ENCODE measurements around the gene ZNF566.

Gene ZNF566

GRCh38 chr19:36489118-36489919, at the start of gene ZNF566:
ZNF566 (minus strand) TSS chr19:36489561; CDS start chr19:36476557, 13,004 bp downstream.
- Histone ChIP-seq H3F3A (ENCODE audit: insufficient read depth, low read length) (0 out of 2 replicates have a peak, but pooled peaks cover 6% of the 10 kb centered on the region), H3K4me3 (ENCODE audit: low read depth, low read length, poor library complexity, severe bottlenecking) (peak within 1 kb of the TSS; percentile 71), H4K20me1 (ENCODE audit: insufficient read depth, low read length) (no peaks in the 10 kb centered on the region), H2AFZ (ENCODE audit: low read length) (0 out of 2 replicates have a peak within 1 kb of the TSS, but pooled peaks have one; percentile 37), H3K4me1 (ENCODE audit: insufficient read depth, low read length, severe bottlenecking) (peaks cover 30% of the 10 kb centered on the region), H3K36me3 (ENCODE audit: insufficient read depth, low read length) (peaks cover 7% of the 10 kb centered on the region; the same call in 1 of the 2 replicates), H3K9me2 (ENCODE audit: low read depth, low read length) (no peaks in the 10 kb centered on the region), H3K9me3 (ENCODE audit: low read length) (no peaks in the 10 kb centered on the region), H3K79me2 (ENCODE audit: insufficient read depth, low read length) (peaks cover 7% of the 10 kb centered on the region; the same call in 1 of the 2 replicates), H3K27ac (ENCODE audit: low read depth, low read length, poor library complexity, severe bottlenecking) (peak within 1 kb of the TSS; percentile 89), H3K27me3 (ENCODE audit: insufficient read depth, low read length) (no peaks in the 10 kb centered on the region), H3K9ac (ENCODE audit: low read length) (peak within 1 kb of the TSS; percentile 83), H3K4me2 (ENCODE audit: low read length) (peak within 1 kb of the TSS; percentile 66)
- TF ChIP-seq EZH2 (IDR thresholded peaks at IDR 0.05; ENCODE audit: borderline replicate concordance, low read length) (no peak), CTCF (IDR thresholded peaks at IDR 0.05; ENCODE audit: low read length) (no peak)

DNA sequence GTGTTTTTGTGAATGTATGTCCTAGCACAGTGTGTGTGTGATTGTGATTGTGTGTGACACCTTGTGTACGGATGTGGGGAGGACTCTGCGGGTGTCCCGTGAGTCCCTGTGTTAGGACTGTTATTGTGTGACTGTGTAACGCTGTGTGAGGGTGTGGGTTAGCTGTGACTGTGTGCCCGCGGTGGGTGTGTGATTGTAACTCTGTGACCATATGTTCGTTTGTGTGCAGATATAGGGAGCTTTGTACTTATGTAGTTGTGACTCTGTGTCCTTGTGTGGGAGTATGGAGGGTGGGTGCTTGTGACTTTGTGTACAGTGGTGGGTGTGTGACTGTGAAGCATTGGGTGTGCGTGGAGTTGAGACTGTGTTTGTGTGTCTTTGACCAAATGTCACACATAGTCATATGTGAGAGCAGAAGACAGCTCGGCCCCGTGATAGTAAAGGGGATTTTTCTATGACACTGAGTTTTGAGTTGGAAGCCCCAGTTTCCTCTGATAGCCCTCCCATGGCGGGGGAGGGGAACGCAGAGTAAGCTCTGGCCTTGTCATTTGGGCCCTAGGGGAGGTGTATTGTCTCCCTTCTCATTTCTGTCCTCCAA, 39.7 kb upstream of the ZNF566 start:
- peaks cover 39% of the 10 kb centered on the region for H3K36me3 ChIP-seq (ENCODE audit: insufficient read depth, low read length)
- H3K9me2 ChIP-seq (ENCODE audit: low read depth, low read length) = no peaks in the 10 kb centered on the region
- H3K27me3 ChIP-seq (ENCODE audit: insufficient read depth, low read length) = no peaks in the 10 kb centered on the region
- peak overlapping the region; percentile 87 for H3K4me2 ChIP-seq (ENCODE audit: low read length)
- peak overlapping the region; percentile 80 for H3K9ac ChIP-seq (ENCODE audit: low read length)
- no peak overlapping the region for H2AFZ ChIP-seq (ENCODE audit: low read length)
- peak overlapping the region; percentile 28 for H3K27ac ChIP-seq (ENCODE audit: low read depth, low read length, poor library complexity, severe bottlenecking)
- TF ChIP-seq EZH2 (IDR thresholded peaks at IDR 0.05; ENCODE audit: borderline replicate concordance, low read length) = no peak
- TF ChIP-seq CTCF (IDR thresholded peaks at IDR 0.05; ENCODE audit: low read length) = no peak
- no peaks in the 10 kb centered on the region for H4K20me1 ChIP-seq (ENCODE audit: insufficient read depth, low read length)
- H3F3A ChIP-seq (ENCODE audit: insufficient read depth, low read length) = no peaks in the 10 kb centered on the region
- H3K4me3 ChIP-seq (ENCODE audit: low read depth, low read length, poor library complexity, severe bottlenecking) = peak overlapping the region; percentile 81
- H3K4me1 ChIP-seq (ENCODE audit: insufficient read depth, low read length, severe bottlenecking) = peaks cover 21% of the 10 kb centered on the region
- H3K79me2 ChIP-seq (ENCODE audit: insufficient read depth, low read length) = peaks cover 17% of the 10 kb centered on the region
- H3K9me3 ChIP-seq (ENCODE audit: low read length) = peaks cover 11% of the 10 kb centered on the region

GRCh38 chr19:36528194-36528920, 39.0 kb upstream of the ZNF566 start, which contains the start of gene ZNF260:
ZNF260 (minus strand) TSS chr19:36528271; CDS start chr19:36515238, 13,033 bp downstream.
- peak within 1 kb of the TSS; percentile 65 for H3K27ac ChIP-seq (ENCODE audit: low read depth, low read length, poor library complexity, severe bottlenecking)
- H2AFZ ChIP-seq (ENCODE audit: low read length) = no peak within 1 kb of the TSS
- peaks cover 21% of the 10 kb centered on the region for H3K4me1 ChIP-seq (ENCODE audit: insufficient read depth, low read length, severe bottlenecking)
- no peaks in the 10 kb centered on the region for H3K27me3 ChIP-seq (ENCODE audit: insufficient read depth, low read length)
- peaks cover 6% of the 10 kb centered on the region for H3K9me3 ChIP-seq (ENCODE audit: low read length)
- TF ChIP-seq EZH2 (IDR thresholded peaks at IDR 0.05; ENCODE audit: borderline replicate concordance, low read length) (no peak), CTCF (IDR thresholded peaks at IDR 0.05; ENCODE audit: low read length) (no peak)
- peak within 1 kb of the TSS; percentile 87 for H3K4me2 ChIP-seq (ENCODE audit: low read length)
- H4K20me1 ChIP-seq (ENCODE audit: insufficient read depth, low read length) = no peaks in the 10 kb centered on the region
- H3K4me3 ChIP-seq (ENCODE audit: low read depth, low read length, poor library complexity, severe bottlenecking) = peak within 1 kb of the TSS; percentile 81
- H3K9ac ChIP-seq (ENCODE audit: low read length) = peak within 1 kb of the TSS; percentile 80
- H3F3A ChIP-seq (ENCODE audit: insufficient read depth, low read length) = no peaks in the 10 kb centered on the region
- H3K36me3 ChIP-seq (ENCODE audit: insufficient read depth, low read length) = peaks cover 39% of the 10 kb centered on the region
- peaks cover 17% of the 10 kb centered on the region for H3K79me2 ChIP-seq (ENCODE audit: insufficient read depth, low read length)
- H3K9me2 ChIP-seq (ENCODE audit: low read depth, low read length) = no peaks in the 10 kb centered on the region

Measured in OCI-LY1 (cell line).